Mesenchymal stem cell (in vitro differentiated cells and primary cell): ENCODE data around the gene LRRC43.

ENCODE experiments used
- DNase-seq: peaks from one replicate; pipeline ENCODE4 v3.0.0-alpha.2; 2013
- H2AFZ ChIP-seq: one replicate; pipeline ENCODE4 v1.6.1; 2013; ENCODE audit warnings: low read depth, mild to moderate bottlenecking, control low read depth, inconsistent platforms, low read length, moderate library complexity
- H2AK5ac ChIP-seq: 2 replicates; pipeline ENCODE4 v1.6.1; 2013; ENCODE audit warnings: low read length, moderate library complexity, mild to moderate bottlenecking, inconsistent platforms; ENCODE audit not compliant: severe bottlenecking
- H2BK120ac ChIP-seq: one replicate; pipeline ENCODE4 v1.6.1; 2013; ENCODE audit warnings: low read depth, mild to moderate bottlenecking, inconsistent platforms, low read length, moderate library complexity
- H2BK12ac ChIP-seq, 2 experiments: one replicate each; pipeline ENCODE4 v1.6.1; 2013; ENCODE audit warnings: inconsistent platforms in 2 of 2, low read length in 2 of 2, mild to moderate bottlenecking in 2 of 2, moderate library complexity in 2 of 2, control low read depth in 1 of 2
- H2BK15ac ChIP-seq: one replicate; pipeline ENCODE4 v1.6.1; 2013; ENCODE audit warnings: mild to moderate bottlenecking, low read depth, inconsistent platforms; ENCODE audit not compliant: poor library complexity, severe bottlenecking
- H2BK5ac ChIP-seq: 2 replicates; pipeline ENCODE4 v1.6.1; 2013; ENCODE audit warnings: low read depth, mild to moderate bottlenecking, low read length, control low read depth, inconsistent platforms; ENCODE audit not compliant: poor library complexity, severe bottlenecking
- H3K14ac ChIP-seq, 2 experiments: one replicate each; pipeline ENCODE4 v1.6.1; 2013; ENCODE audit warnings: inconsistent platforms in 2 of 2, low read length in 2 of 2, control low read depth in 1 of 2, mild to moderate bottlenecking in 1 of 2, moderate library complexity in 1 of 2
- H3K18ac ChIP-seq, 2 experiments: one replicate each; pipeline ENCODE4 v1.6.1; 2013; ENCODE audit warnings: inconsistent platforms in 2 of 2, low read length in 2 of 2, control low read depth in 1 of 2, low read depth in 1 of 2, mild to moderate bottlenecking in 1 of 2
- H3K23ac ChIP-seq, 2 experiments: one replicate each; pipeline ENCODE4 v1.6.1; 2013; ENCODE audit warnings: inconsistent platforms in 2 of 2, low read length in 2 of 2, mild to moderate bottlenecking in 2 of 2, moderate library complexity in 2 of 2, control low read depth in 1 of 2
- H3K27ac ChIP-seq: 2 replicates; pipeline ENCODE4 v1.5.1; 2013; ENCODE audit warnings: mild to moderate bottlenecking, moderate library complexity, low read length, control low read depth, inconsistent platforms; ENCODE audit not compliant: poor library complexity, severe bottlenecking
- H3K27me3 ChIP-seq, 2 experiments: 2 replicates each; pipeline versions ENCODE4 v1.6.1 to v1.7.0; 2013; ENCODE audit warnings: low read length in 2 of 2, mild to moderate bottlenecking in 2 of 2, moderate library complexity in 2 of 2, control low read depth in 1 of 2, inconsistent platforms in 1 of 2; ENCODE audit not compliant: control insufficient read depth in 1 of 2, insufficient read depth in 1 of 2
- H3K36me3 ChIP-seq, 2 experiments: 2 replicates each; pipeline versions ENCODE4 v1.6.1 to v1.7.0; 2013; ENCODE audit warnings: low read length in 2 of 2, control low read depth in 1 of 2, inconsistent platforms in 1 of 2, low read depth in 1 of 2, mild to moderate bottlenecking in 1 of 2; ENCODE audit not compliant: insufficient read depth in 2 of 2, control insufficient read depth in 1 of 2
- H3K4ac ChIP-seq, 2 experiments: one replicate each; pipeline ENCODE4 v1.6.1; 2013; ENCODE audit warnings: inconsistent platforms in 2 of 2, low read length in 2 of 2, mild to moderate bottlenecking in 2 of 2, moderate library complexity in 2 of 2, control low read depth in 1 of 2, low read depth in 1 of 2
- H3K4me1 ChIP-seq: 2 replicates; pipeline ENCODE4 v1.6.1; 2013; ENCODE audit warnings: low read depth, low read length, control low read depth; ENCODE audit not compliant: control insufficient read depth, insufficient read depth
- H3K4me2 ChIP-seq: 2 replicates; pipeline ENCODE4 v1.6.1; 2013; ENCODE audit warnings: low read length, mild to moderate bottlenecking, inconsistent platforms; ENCODE audit not compliant: poor library complexity, severe bottlenecking
- H3K4me3 ChIP-seq, 2 experiments: 2 replicates each; pipeline versions ENCODE4 v1.5.1 to v1.7.0; 2013; ENCODE audit warnings: low read length in 2 of 2, mild to moderate bottlenecking in 2 of 2, control low read depth in 1 of 2, low read depth in 1 of 2; ENCODE audit not compliant: insufficient read depth in 1 of 2
- H3K79me1 ChIP-seq: replicated peaks from 2 replicates; pipeline ENCODE4 v1.6.1; 2013; ENCODE audit warnings: mild to moderate bottlenecking, control low read depth, low read length, inconsistent platforms; ENCODE audit not compliant: poor library complexity, severe bottlenecking
- H3K9ac ChIP-seq: 2 replicates; pipeline ENCODE4 v1.7.0; 2013; ENCODE audit warnings: mild to moderate bottlenecking, low read length, moderate library complexity
- H3K9me3 ChIP-seq: 2 replicates; pipeline ENCODE4 v1.7.0; 2013; ENCODE audit warnings: mild to moderate bottlenecking, low read length; ENCODE audit not compliant: control insufficient read depth
- H4K8ac ChIP-seq: one replicate; pipeline ENCODE4 v1.6.1; 2013; ENCODE audit warnings: inconsistent platforms, mild to moderate bottlenecking, low read length, moderate library complexity
- H4K91ac ChIP-seq: one replicate; pipeline ENCODE4 v1.6.1; 2013; ENCODE audit warnings: mild to moderate bottlenecking, low read length, inconsistent platforms
- WGBS: methylation state at CpG from one replicate; pipeline ENCODE4 v1.1.7; 2013; ENCODE audit warnings: mixed read lengths; 5-methylcytosine and 5-hydroxymethylcytosine counted together

Gene LRRC43

GRCh38 chr12:122216445-122216844 is 33.5 kb downstream of the LRRC43 start:
- H3K4me2 ChIP-seq, result no peak overlapping the region
- no CpG with 5 or more reads among the region's 1 CpG for WGBS
- H3K14ac ChIP-seq, result no peak overlapping the region
- H2AFZ ChIP-seq, result no peak overlapping the region
- H3K27me3 ChIP-seq, result no peaks in the 10 kb centered on the region
- H2BK12ac ChIP-seq, result no peak overlapping the region
- H3K4me3 ChIP-seq, result no peak overlapping the region
- no peak overlapping the region for H4K8ac ChIP-seq
- H2AK5ac ChIP-seq, result no peak overlapping the region
- peaks cover 2% of the 10 kb centered on the region for H3K4me1 ChIP-seq
- H3K18ac ChIP-seq, result no peak overlapping the region
- H3K4ac ChIP-seq, result no peak overlapping the region
- no peak overlapping the region for H3K9ac ChIP-seq
- no peak for DNase-seq
- H2BK120ac ChIP-seq, result no peak overlapping the region
- no peaks in the 10 kb centered on the region for H3K9me3 ChIP-seq
- H3K79me1 ChIP-seq, result peaks cover 19% of the 10 kb centered on the region
- no peak overlapping the region for H3K27ac ChIP-seq
- H4K91ac ChIP-seq, result no peak overlapping the region
- H3K23ac ChIP-seq, result no peak overlapping the region
- no peak overlapping the region for H2BK15ac ChIP-seq
- no peak overlapping the region for H2BK5ac ChIP-seq
- H3K36me3 ChIP-seq, result peaks cover 44 to 86% of the 10 kb centered on the region in 2 experiments

GRCh38 chr12:122225683-122226365 is 42.9 kb downstream of the LRRC43 start, which contains the start of gene DIABLO:
Gene DIABLO (minus strand): TSS chr12:122226052. CDS start chr12:122226014, 38 bp downstream.
- Histone ChIP-seq H3K79me1 (peaks cover 15% of the 10 kb centered on the region), H3K4ac (peak within 1 kb of the TSS in 1 of 2 experiments; percentile 89), H3K27me3 (no peaks in the 10 kb centered on the region), H3K9ac (peak within 1 kb of the TSS; percentile 98), H3K27ac (peak within 1 kb of the TSS; percentile 79), H2AK5ac (no peak within 1 kb of the TSS), H2BK15ac (peak within 1 kb of the TSS; percentile 96), H3K4me1 (peaks cover 23% of the 10 kb centered on the region), H2BK5ac (peak within 1 kb of the TSS; percentile 77), H3K36me3 (peaks cover 36 to 66% of the 10 kb centered on the region in 2 experiments), H3K4me3 (peak within 1 kb of the TSS; percentile 88 to 99), H3K18ac (peak within 1 kb of the TSS; percentile 90 to 97), H3K23ac (peak within 1 kb of the TSS in 1 of 2 experiments; percentile 96), H2BK12ac (peak within 1 kb of the TSS in 1 of 2 experiments; percentile 22), H2BK120ac (no peak within 1 kb of the TSS), H3K4me2 (peak within 1 kb of the TSS; percentile 79), H2AFZ (peak within 1 kb of the TSS; percentile 94), H3K14ac (peak within 1 kb of the TSS in 1 of 2 experiments; percentile 95), H3K9me3 (no peaks in the 10 kb centered on the region), H4K91ac (peak within 1 kb of the TSS; percentile 94), H4K8ac (peak within 1 kb of the TSS; percentile 94)
- peak; percentile 99 for DNase-seq
- 1% methylated on average over 59 of the region's 74 CpGs for WGBS

- H4K91ac ChIP-seq, result no peak overlapping the region
- H3K27ac ChIP-seq, result no peak overlapping the region
- H4K8ac ChIP-seq, result no peak overlapping the region
- no peak overlapping the region for H2BK12ac ChIP-seq
- H3K36me3 ChIP-seq, result peaks cover 34 to 66% of the 10 kb centered on the region in 2 experiments
- H3K14ac ChIP-seq, result no peak overlapping the region
- 15% methylated on average over 50 of the region's 55 CpGs for WGBS
- H2BK15ac ChIP-seq, result no peak overlapping the region
- H3K9ac ChIP-seq, result no peak overlapping the region
- no peak overlapping the region for H2AFZ ChIP-seq
- DNase-seq, result no peak
- H3K27me3 ChIP-seq, result no peaks in the 10 kb centered on the region
- no peak overlapping the region for H2BK120ac ChIP-seq
- H3K4me3 ChIP-seq, result peak overlapping the region in 1 of 2 experiments; percentile 77
- H2AK5ac ChIP-seq, result no peak overlapping the region
- H3K4me1 ChIP-seq, result peaks cover 21% of the 10 kb centered on the region
- peak overlapping the region; percentile 79 for H3K4me2 ChIP-seq
- no peak overlapping the region for H2BK5ac ChIP-seq
- H3K4ac ChIP-seq, result no peak overlapping the region
- H3K18ac ChIP-seq, result no peak overlapping the region
- H3K9me3 ChIP-seq, result no peaks in the 10 kb centered on the region
- peak overlapping the region in 1 of 2 experiments; percentile 63 for H3K23ac ChIP-seq
- H3K79me1 ChIP-seq, result peaks cover 11% of the 10 kb centered on the region
Measured at GRCh38 chr12:122226366-122227125, 43.6 kb downstream of the LRRC43 start.

DNA sequence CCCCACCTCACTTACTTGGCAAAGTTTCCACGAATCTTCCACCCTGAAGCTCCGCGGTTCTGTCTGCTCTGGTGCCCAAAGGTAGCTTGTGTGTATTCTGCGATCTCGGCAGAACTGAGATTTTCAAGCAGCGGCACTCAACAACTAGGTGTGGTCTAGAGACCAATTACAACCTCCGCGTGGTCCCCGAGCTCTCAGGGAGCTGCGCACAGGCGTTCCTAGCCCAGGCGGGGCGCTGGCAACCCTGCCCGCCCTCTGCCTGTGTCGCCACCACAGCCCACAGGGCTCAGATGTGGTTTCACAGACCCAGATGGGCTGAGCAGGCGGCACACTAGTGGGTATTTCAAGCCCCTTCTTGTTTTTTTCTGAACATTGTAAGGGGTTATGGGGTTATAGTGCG is 44.4 kb downstream of the LRRC43 start:
- WGBS, result 96% methylated on average over 17 of the region's 17 CpGs
- H3K36me3 ChIP-seq, result peaks cover 34 to 66% of the 10 kb centered on the region in 2 experiments
- no peak overlapping the region for H4K91ac ChIP-seq
- no peak overlapping the region for H2BK15ac ChIP-seq
- no peak overlapping the region for H3K4ac ChIP-seq
- DNase-seq, result no peak
- H2AFZ ChIP-seq, result no peak overlapping the region
- no peak overlapping the region for H3K4me3 ChIP-seq
- no peak overlapping the region for H3K23ac ChIP-seq
- no peak overlapping the region for H2BK5ac ChIP-seq
- no peak overlapping the region for H3K9ac ChIP-seq
- no peak overlapping the region for H2BK12ac ChIP-seq
- no peak overlapping the region for H2AK5ac ChIP-seq
- H3K79me1 ChIP-seq, result peaks cover 11% of the 10 kb centered on the region
- no peaks in the 10 kb centered on the region for H3K27me3 ChIP-seq
- no peak overlapping the region for H3K14ac ChIP-seq
- H3K27ac ChIP-seq, result no peak overlapping the region
- no peak overlapping the region for H2BK120ac ChIP-seq
- H3K18ac ChIP-seq, result no peak overlapping the region
- H3K4me2 ChIP-seq, result no peak overlapping the region
- no peak overlapping the region for H4K8ac ChIP-seq
- H3K4me1 ChIP-seq, result peaks cover 21% of the 10 kb centered on the region
- H3K9me3 ChIP-seq, result no peaks in the 10 kb centered on the region
